Activated CD8-positive, alpha-beta memory T cell treated with anti-CD3 and anti-CD28 coated beads, Interleukin-2, amount 50 U/mL, for 24 hours (primary cell): ENCODE results near the gene CPEB4.

Source experiments
- DNase-seq: peaks from one replicate; pipeline ENCODE4 v3.0.0-alpha.2; 2020; ENCODE audit errors: extremely low read depth

CPEB4 gene

GRCh38 chr5:173884402-173885053 is 3.6 kb upstream of the CPEB4 start:
- DNase-seq: no peak

GRCh38 chr5:173885054-173885443 is 3.1 kb upstream of the CPEB4 start:
- no peak for DNase-seq

- DNase-seq: no peak
Observed at GRCh38 chr5:173885475-173886010, 2.6 kb upstream of the CPEB4 start.

- DNase-seq: no peak
Observed at GRCh38 chr5:173886150-173886549, 2.0 kb upstream of the CPEB4 start.

- DNase-seq: no peak
Observed at GRCh38 chr5:173888473-173889131, 453 bp downstream of the CPEB4 start.

- DNase-seq: no peak
Observed at GRCh38 chr5:173890195-173890991, 2.2 kb downstream of the CPEB4 start.

- no peak for DNase-seq
Observed at GRCh38 chr5:173891308-173892116, 3.4 kb downstream of the CPEB4 start.

- no peak for DNase-seq
Observed at GRCh38 chr5:173893192-173893561, 5.0 kb downstream of the CPEB4 start.

GRCh38 chr5:173895401-173896165 is 7.4 kb downstream of the CPEB4 start:
- no peak for DNase-seq

- no peak for DNase-seq
Observed at GRCh38 chr5:173896631-173897030, 8.5 kb downstream of the CPEB4 start.

GRCh38 chr5:173901705-173902104 is 13.6 kb downstream of the CPEB4 start:
- DNase-seq: no peak

GRCh38 chr5:173902334-173902733 is 14.2 kb downstream of the CPEB4 start:
- no peak for DNase-seq

GRCh38 chr5:173902743-173903142 is 14.6 kb downstream of the CPEB4 start:
- no peak for DNase-seq

GRCh38 chr5:173903396-173904140 is 15.4 kb downstream of the CPEB4 start:
- no peak for DNase-seq

- no peak for DNase-seq
Observed at GRCh38 chr5:173904151-173904550, 16.0 kb downstream of the CPEB4 start.

GRCh38 chr5:173907284-173907683 is 19.1 kb downstream of the CPEB4 start:
- DNase-seq: no peak

- DNase-seq: no peak
Observed at GRCh38 chr5:173907686-173908371, 19.7 kb downstream of the CPEB4 start.

- no peak for DNase-seq
Observed at GRCh38 chr5:173909199-173909598, 21.1 kb downstream of the CPEB4 start.

GRCh38 chr5:173910215-173910614 is 22.1 kb downstream of the CPEB4 start:
- no peak for DNase-seq

GRCh38 chr5:173911623-173912022 is 23.5 kb downstream of the CPEB4 start:
- no peak for DNase-seq
